Central memory CD4-positive, alpha-beta T cell (primary cell): ENCODE results near the gene ST3GAL3.

Experiments
- DNase-seq: peaks from one replicate; pipeline ENCODE4 v3.0.0; 2022

The ST3GAL3 gene

DNA sequence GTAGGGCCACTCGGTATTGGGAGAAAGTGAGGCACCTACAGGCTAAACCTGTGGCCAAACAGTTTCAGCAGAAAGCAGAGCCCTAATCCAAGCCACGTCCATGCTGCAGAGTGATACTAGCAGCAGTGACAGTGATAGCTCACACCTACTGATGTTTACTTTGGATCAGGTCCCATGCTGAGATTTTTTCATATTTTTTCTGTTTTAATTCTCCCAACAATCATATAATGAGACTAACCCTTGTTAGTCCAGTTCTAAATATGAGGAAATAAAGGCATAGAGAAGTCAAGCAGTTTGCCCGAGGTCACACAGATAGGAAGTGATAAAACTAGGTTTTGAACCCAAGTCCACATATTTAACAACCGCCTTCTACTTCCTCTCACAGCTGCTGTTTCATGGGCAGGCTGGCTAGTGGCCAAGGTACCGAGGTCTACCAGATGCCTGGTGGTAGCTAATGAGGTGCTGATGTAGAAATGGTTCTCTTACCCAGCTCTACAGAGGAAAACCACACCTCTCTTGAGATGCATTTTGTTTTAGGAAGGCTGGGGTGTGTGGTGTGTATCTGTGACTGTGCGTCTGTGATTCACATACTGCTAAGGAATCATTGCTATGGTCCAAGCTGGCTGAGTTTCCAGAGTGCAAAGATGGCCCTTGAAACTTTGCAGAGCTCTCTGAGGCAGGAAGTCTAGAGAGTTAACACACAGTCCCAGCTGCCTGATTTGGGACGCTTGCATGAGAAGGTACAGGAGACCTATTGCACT, 146.0 kb downstream of the ST3GAL3 start:
- DNase-seq: no peak

DNA sequence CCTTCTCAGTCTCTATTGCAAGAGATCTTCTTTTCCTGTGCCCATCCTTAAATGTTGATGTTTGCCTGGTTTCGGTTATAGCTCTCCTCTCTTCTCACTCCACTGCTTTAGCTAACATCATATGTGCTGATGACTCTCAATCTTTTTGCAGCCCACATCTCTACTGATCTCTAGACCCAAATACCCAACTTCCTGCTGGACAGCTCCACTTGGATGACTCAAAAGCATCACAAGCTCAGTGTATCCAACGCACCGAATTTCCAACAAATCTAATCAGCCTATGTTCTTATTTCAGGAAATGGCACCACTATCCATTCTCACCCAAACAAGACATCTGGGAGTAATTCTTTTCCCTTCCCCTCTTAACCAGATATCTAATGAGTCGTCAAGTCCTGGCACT, 147.1 kb downstream of the ST3GAL3 start:
- no peak for DNase-seq

DNA sequence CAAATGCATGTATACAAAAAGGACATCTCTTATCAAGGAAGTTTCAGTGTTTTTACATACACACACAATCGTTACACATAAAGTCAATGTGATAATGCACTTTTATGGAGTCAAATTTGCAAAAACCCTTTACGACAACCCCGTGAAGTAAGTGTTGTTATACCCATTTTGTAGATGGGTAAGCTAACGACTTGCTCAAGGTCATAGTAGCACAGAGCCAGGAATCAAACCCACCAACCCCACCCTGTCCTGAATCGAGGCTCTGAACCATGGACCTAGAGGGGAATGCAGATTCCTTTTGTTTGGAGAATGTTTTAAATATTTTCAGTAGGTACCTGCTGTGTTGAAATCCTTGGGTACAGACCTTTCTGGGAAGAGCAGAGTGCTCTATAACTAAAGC, 148.9 kb downstream of the ST3GAL3 start:
- no peak for DNase-seq

DNA sequence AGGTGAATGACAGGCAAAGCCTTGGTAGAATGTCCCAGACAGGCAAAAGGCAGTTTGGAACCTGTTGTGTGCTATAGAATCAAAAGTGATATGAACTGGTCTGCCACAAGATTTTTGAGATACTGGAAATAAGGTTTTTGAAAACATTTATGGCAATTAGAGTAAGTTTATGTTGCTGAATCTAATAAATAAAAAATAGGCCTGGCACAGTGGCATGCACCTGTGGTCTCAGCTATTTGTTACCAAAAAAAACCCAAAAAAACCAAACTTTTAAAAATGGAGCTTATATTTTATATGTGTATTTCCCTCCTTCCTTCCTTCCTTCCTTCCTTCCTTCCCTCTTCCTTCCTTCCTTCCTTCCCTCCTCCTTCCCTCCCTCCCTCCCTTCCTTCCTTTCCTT, 149.8 kb downstream of the ST3GAL3 start:
- no peak for DNase-seq

GRCh38 chr1:43858324-43858723, 151.0 kb downstream of the ST3GAL3 start:
- DNase-seq: no peak

- no peak for DNase-seq
Measured at GRCh38 chr1:43861337-43861736, 154.0 kb downstream of the ST3GAL3 start.

- DNase-seq: no peak
Measured at GRCh38 chr1:43861988-43862735, 154.8 kb downstream of the ST3GAL3 start.

- no peak for DNase-seq
Measured at GRCh38 chr1:43864111-43865045, 157.0 kb downstream of the ST3GAL3 start.

- no peak for DNase-seq
Measured at GRCh38 chr1:43866201-43866600, 158.9 kb downstream of the ST3GAL3 start.

- DNase-seq: no peak
Measured at GRCh38 chr1:43867976-43868740, 160.8 kb downstream of the ST3GAL3 start.

DNA sequence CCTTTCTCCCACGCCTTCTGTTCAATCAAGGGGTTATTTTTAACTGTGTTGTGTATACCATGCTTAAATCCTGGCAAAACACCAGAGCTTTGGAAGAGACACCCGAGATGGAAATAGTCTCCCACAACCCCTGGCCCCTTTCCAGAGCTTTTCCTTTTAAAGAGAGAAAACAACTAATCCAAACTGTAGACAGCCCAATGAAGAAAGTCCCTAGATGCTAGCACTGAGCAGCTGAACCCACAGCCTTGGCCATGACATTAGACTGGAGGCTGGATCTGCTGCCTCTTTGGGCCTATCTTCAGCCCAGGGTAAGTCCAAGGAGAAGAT, 161.4 kb downstream of the ST3GAL3 start:
- no peak for DNase-seq

DNA sequence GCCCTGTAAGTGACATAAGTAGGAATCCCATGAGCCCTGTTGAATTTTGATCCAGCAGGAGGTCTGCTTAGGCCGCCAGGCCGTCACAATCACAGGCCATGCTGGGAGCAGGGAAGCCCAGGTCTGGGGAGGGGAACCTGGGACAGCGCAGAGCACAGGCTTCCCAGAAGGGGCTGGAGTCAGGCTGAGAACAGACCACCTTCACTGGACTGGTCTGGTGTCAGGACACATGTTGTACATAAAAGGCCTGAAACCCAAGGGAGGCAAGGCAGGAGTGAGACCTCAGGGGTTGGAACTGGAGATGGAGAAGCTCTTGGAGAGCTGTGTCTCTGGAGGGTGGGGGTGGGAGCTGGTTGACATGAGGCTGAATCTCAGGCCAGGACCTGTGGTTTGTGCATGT, 163.0 kb downstream of the ST3GAL3 start:
- no peak for DNase-seq

DNA sequence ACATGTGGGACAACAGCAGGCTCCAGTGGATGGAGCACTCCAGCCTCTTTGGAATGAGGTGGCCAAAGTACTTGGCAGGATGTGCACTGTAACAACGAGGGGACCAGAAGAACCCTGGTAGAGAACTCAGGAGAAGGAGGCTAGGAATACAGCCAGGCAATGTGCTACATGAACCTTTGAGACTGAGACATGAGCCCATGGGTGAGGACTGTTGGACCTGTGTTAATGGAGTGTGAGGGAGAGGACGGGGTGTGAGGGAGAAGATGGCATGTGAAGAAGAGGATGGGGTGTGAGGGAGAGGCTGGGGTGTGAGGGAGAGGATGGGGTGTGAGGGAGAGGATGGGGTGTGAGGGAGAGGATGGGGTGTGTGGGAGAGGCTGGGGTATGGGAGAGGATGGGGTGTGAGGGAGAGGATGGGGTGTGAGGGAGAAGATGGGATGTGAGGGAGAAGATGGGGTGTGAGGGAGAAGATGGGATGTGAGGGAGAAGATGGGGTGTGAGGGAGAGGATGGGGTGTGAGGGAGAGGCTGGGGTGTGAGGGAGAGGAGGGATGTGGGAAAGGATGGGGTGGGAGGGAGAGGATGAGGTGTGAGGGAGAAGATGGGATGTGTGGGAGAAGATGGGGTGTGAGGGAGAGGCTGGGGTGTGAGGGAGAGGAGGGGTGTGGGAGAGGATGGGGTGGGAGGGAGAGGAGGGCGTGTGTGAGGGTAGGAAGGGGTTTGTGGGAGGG, 164.0 kb downstream of the ST3GAL3 start:
- DNase-seq: no peak

DNA sequence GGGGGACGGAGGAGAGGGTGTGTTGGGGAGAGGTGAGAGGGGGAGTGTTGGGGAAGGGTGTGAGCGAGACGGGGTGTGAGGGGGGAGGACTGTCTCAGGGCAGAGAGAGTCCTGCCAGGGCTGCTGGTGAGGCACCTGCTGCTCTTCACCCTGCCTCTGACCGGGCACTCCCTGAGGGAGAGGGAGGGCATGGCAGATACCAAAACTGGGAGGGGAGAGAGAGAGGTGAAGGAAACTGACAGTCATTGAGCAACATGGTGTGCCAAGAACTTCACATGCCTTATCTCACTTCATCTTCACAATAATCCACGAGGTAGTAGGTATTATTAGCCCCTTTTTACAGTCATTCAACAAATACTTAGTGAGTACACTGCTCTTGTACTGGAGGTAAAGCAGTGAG, 164.9 kb downstream of the ST3GAL3 start:
- no peak for DNase-seq

GRCh38 chr1:43873851-43874250, 166.5 kb downstream of the ST3GAL3 start:
- DNase-seq: no peak

DNA sequence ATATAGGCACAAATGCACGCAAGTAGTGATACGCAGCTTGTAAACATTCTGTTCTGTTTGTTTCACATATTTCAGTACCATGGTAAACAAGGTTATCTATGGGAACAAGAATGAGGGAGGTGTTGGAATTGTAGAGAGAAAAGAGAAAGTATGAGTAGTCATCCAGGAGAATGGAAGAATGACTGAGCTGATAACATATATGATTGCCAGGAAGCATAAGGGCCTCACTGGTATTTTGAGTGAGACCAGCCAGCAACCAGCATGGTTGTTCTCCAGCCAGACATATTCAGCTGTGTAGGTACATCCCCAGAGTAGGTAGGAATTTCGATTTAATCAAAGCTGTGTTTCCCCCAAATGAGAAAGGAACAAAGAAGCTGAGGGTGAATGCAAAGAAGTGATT, 167.4 kb downstream of the ST3GAL3 start:
- DNase-seq: no peak

DNA sequence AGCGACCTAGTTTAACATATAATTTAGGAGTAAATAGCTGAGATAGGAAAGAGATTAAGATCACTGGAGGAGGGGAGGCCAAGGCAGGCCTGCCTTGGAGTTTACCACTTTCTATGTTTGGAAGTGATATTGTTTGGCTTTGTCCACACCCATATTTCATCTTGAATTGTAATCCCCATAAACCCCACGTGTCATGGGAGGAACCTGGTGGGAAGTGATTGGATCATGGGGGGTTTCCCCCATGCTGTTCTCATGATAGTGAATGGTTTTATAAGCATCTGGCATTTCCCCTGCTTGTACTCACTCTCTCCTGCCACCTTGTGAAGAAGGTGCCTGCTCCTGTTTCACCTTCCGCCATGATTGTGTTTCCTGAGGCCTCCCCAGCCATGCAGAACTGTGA, 168.0 kb downstream of the ST3GAL3 start:
- no peak for DNase-seq

- DNase-seq: no peak
Measured at GRCh38 chr1:43877101-43877500, 169.8 kb downstream of the ST3GAL3 start.

DNA sequence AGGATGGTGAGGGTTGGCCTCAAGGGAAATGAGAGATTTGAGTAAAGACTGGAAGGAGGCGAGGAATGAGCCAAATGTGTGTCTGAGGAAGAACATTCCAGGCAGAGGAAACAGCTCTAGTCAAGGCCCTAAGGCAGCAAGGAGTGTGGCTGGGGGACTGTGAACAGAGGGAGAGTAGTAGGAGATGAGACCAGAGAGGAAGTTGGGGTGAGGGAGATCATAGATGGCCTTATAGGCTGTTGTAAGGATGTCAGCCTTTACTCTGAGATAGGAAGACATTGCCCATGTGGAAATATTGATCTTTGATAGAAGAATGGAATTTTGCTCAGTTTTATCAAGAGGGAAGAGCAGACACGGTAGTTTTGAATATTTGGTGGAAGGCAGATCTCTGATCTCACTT, 171.1 kb downstream of the ST3GAL3 start:
- no peak for DNase-seq

GRCh38 chr1:43878854-43879253, 171.5 kb downstream of the ST3GAL3 start:
- no peak for DNase-seq

GRCh38 chr1:43879414-43879813, 172.1 kb downstream of the ST3GAL3 start:
- no peak for DNase-seq

DNA sequence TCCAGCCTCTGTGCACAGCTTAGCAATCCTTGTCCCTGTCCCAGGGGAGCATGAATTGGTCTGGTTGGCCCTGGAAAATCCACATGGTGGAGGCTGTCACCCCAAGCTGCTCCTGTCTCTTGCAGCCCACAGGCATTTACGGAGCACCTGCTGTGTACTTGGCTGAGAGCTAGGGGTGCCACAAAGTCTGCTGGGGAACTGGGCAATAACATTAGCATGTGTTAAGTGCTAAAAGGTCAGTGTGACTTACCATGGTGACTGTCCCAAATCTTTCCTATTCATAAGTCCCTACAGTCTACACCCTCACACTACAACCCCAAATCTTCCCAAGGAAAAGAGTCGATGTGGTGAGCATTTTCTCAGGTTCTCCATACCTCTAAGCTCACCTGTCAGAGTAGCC, 172.7 kb downstream of the ST3GAL3 start:
- DNase-seq: no peak
